Right renal pelvis (tissue), 4 donors: Measurements from ENCODE around the gene TOM1. TPM values are rescaled to one million over a fixed set of nuclear protein-coding genes. Genes with fewer than 3 reads are reported as not detected.

Source experiments
- DNase-seq, 4 donors: peaks; one replicate each; pipeline ENCODE4 v3.0.0-alpha.2; 2013; ENCODE audit warnings: low read depth in 4 of 4, low spot score in 3 of 4, missing footprints in 1 of 4
- polyA plus RNA-seq, 4 donors: library from polyadenylated mRNA; unstranded; fragments of 120-200 nt; gene quantifications; one replicate each; pipeline ENCODE4 v1.2.1, GENCODE V29; 2013; ENCODE audit not compliant: insufficient read length in 4 of 4

The TOM1 gene
- polyA plus RNA-seq, 4 donors, result 33.0 to 45.8 (median 38.7) TPM

DNA sequence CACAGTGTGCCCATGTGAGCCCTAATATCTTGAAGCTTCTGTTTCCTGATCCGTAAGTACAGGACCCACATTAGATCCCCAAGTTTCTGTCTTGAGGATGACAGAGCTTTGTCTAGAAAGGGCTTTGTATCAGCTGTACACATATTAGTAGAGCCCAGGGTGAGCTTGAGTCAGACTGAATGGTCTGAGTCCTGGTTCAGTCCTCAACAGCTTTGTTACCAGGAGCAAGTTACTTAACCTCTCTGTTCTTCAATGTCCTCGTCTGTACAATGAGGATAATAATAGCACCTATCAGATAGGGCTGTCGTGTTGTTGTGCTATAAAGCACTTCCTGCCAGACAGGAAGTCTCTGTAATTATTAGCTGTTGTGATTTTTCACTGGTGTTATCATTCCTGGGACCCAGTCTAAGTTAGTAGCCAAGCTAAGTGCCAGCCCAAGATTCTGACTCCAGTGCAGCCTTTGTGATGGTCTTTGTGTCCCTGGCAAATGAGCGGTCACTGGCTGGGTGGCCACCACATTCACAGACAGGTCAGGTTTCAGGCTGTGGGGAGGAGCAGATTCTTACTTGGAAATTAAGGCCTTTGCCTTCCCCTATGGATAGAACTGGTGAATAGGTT is 6.8 kb downstream of the TOM1 start:
- DNase-seq, result no peak

DNA sequence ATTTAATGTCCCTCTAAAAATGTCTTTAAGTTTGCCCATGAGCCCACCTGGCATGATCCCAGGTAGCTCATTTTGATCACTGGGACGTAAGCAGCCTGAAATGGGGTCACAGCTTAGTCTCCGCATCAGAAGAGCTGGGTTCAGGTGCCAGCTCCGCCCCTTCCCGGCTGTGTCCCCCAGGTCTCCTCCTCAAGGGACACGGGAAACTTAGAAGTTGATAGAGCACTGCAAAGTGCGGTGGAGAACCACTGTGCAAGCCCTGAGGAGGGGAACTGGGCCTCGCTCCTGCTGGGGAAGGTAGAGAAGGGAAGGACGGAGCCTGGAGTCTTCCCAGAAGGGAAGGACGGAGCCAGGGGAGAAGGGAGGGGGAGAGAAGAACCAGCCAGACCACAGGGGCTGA is 7.7 kb downstream of the TOM1 start:
- no peak for DNase-seq

DNA sequence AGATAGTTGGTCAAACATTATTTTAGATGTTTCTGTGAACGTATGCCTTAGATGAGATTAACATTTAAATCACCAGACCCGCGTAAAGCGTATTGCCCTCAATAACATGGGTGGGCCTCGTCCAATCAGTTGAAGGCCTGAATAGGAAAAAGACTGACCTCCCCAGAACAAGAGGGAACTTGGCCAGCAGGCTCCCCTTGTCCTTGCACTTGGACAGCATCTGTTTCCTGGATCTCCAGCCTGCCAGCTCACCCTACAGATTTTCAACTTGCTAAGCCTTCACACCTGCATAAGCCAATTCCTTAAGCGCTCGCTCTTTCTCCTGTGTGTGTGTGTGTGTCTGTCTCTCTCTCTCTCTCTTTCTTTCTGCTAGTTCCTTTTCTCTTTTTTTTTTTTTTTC is 8.2 kb downstream of the TOM1 start:
- DNase-seq, result no peak

DNA sequence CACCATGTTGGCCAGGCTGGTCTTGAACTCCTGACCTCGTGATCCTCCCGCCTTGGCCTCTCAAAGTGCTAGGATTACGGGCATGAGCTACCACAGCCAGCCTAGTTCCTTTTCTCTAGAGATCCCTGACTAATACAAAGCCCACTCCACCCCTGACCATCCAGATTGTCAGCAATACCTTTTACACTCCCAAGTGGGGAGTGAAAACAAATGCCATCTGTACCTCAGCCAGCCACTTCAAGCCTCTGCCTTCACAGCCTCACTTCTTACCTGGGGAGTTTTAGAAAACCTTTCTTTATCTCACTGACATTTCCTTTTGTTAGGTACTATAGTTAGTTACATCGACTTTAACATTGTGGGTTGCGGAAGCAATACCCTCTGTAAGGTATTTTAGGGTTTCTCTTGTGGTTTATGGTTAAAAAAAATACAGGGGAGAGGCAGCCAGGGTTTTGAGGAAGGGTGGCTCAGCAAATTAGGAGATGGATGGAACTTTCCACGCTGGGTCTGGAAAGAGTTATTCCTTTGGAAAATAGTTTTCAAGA is 8.9 kb downstream of the TOM1 start:
- no peak for DNase-seq

DNA sequence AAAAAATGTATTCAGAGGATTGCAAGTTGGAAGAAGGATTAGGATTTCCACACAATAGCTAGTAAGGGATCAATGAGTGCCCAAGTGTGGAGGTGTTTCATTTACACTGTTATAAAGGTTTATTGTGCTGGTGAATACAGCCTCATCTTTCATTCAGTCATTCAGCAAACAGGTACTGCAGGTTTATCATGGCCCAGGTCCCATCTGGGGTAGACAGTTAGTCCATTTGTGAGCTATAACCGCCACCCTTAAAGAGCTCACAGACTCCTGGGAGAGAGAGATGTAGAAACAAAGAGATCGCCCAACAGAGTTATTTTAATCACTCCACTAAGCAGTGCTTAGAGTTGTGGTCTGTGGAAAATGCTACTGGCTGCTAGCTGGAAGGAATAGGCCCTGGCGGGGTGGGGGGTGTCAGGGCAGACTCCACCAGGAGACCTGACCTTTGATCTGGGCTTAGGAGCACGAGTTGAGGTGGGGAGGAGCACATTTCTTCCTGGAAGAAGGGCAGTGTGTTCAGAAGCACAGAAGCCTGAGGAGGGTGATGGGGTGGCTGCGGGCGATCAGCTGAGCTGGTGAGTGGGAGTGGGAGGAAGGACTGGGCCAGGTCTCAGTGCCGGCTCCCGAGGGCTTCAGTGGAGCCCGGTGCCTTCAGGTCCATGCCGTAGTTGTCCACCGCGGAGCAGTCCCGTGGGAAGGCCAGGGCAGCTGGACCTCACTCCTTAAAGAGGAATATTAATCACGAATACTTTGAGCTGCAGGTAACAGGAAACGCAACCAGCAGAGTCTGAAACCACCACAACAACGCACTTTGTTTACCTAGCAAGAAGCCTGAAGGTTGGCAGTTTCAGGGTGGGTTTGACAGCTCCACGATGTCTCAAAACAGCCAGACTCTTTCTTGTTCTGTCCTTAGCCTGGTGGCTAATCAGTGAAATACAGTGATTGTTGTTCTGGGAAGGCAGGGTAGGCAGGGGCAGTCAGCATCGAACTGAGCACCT is 11.2 kb downstream of the TOM1 start:
- DNase-seq, result no peak

DNA sequence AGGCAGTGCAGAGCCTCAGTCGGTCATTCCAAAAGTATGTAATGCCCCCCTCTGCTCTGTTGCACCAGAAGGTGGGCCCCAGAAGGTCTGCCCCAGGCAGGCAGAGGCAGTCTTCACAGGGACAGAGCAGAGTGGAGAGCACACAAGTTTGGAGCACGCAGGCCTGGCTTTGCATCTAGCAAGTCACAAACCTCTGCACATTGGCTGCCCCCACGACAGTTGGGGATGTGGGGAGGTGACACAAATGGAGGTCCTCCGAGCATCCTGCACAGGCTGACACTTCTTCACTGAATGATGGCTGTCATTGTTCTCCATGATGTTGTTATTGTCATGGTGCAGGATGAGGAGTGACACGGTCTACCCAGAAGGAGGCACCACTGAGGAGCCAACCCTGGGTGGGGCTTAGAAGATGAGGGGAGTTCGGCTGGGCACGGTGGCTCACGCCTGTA is 11.9 kb downstream of the TOM1 start:
- no peak for DNase-seq

DNA sequence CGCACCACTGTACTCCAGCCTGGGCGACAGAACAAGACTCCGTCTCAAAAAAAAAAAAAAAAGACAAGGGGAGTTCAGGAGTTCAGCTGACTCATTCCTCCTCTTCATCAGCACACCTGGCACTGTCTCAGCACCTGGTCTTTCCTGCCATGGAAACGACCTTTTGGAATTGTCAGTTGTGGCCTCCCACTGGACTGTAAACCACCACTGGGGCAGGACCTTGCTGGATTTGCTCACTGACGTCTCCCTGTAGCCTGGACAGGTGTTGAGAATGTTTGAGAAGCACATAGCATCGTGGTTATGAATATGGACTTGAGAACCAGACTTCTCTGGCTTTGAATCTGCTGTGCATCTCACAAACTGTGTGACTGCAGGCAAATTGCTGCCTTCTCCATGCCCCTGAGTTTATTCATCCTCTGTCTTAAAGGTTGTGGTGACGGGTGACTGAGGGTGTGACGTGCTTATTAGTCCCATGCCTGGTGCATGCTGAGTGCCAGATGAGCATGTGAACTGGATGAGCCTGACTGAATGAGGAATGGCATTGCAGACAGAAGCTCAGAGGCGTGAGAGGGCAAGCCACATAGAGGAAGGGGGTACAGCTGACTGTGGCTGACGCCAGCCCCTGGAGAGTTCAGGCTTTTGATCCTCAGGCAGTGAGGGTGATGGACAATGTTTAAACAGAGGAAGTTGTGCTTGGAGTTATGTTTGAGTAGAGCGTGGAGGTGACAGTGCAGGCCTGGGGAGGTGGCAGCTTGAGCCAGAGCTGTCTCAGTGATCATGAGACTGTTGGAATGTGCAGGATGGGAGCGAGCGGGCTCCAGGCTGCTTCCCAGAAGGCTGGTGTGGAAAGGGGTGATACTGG is 12.7 kb downstream of the TOM1 start:
- DNase-seq, result no peak

DNA sequence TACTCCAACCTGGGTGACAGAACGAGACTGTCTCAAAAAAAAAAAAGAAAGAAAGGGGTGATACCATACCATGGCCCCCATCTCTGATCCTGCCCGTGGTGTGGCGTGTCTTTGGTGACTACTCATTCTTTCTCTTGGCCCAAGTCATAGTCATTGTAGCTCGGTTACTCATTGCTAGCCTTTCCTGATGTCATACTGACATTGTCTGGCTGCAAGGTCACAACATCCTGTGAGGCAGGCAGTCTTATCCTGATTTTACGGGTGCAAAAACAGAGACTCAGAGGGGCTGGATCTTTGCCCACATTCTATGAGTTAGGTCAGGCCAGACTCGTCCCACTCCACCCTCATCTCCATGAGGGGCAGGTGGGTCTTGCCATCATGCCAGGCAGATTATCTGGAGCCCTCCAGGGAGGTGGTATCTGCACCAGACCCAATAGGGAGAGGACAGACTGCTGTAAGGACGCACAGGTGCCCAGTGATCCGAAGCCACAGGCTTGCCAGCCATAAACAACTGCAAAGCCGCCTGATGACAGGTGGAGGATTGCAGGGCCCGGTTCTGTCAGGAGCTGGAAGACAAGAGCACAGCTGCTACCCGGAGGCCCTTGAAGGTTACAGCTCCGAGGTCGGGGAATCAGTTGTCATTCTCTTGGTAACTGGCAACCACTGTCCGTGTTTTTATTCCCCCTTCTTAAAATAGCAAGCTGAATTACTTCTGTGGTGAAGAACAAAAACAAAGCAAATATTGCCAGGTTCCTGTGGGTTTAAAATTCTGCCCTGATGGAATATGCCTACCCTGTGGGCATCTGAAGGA is 13.8 kb downstream of the TOM1 start:
- no peak for DNase-seq

DNA sequence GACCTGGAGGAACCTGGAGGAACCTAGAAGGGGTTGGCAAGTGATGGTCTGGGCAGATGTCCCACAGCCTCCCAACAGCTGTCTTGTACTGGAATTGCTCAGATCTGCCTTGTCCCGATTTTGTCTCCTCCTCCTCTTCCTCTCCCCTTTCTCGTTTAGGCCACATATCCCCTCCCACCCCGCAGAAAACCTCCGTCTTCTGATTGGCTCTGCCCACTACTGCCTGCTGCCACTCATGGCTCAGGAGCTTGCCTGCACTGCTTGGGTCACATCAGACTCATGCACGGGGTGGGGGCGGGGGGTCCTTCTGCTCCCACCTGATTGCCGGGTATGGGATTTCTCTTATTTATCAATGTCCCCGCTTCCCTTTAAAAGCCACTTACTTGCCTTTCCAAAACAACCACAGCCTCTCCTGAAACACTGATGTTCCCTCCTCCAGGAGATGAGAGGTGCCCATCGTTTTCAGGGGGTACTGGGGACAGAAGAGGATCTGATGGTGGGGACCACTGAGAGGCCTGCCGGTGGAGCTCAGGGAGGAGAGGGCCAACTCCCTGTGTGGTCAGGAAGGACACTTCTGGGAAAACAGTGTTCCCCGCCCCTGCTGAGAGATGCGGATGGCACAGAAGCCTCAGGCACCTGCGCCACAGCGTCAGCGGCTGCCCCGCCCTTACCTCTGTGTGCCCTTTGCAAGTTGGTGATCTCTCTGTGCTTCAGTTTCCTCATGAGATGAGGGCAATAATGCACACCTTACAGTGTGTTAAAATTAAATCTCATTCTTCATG is 14.7 kb downstream of the TOM1 start:
- no peak for DNase-seq

DNA sequence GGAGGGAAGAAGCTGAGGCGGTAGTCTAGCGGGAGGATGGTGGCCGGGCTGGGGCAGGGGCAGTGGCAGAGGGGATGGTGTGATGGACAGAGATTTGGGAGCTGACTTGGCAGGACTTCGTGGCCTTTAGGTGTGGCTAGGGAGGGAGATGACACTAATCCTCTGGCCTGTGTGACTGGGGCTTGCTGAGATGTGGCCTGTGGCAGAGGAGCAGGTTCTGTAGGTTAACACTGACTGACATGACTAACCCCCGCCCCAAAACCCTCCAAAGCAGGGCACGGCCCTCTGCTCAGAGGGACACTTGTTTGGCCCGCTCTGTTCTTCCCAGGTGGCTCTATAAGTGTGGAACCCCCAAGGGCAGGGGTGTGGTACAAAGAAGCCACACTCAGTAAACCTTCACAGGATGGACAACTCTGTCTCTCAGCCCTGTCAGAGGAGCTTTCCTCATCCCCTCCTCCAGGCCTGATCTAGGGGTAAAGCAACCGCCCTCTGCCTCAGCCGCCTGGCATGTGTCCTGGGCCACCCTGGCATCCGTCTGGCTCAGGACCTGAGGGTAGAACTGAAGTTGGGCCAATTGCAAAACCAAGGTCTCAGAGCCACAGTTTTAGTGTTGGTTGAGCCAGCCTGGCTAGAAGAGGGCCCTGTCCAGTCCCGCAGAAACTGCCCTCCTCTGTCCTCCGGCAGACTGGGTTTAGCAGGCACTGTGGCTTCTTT is 15.6 kb downstream of the TOM1 start:
- DNase-seq, result no peak

DNA sequence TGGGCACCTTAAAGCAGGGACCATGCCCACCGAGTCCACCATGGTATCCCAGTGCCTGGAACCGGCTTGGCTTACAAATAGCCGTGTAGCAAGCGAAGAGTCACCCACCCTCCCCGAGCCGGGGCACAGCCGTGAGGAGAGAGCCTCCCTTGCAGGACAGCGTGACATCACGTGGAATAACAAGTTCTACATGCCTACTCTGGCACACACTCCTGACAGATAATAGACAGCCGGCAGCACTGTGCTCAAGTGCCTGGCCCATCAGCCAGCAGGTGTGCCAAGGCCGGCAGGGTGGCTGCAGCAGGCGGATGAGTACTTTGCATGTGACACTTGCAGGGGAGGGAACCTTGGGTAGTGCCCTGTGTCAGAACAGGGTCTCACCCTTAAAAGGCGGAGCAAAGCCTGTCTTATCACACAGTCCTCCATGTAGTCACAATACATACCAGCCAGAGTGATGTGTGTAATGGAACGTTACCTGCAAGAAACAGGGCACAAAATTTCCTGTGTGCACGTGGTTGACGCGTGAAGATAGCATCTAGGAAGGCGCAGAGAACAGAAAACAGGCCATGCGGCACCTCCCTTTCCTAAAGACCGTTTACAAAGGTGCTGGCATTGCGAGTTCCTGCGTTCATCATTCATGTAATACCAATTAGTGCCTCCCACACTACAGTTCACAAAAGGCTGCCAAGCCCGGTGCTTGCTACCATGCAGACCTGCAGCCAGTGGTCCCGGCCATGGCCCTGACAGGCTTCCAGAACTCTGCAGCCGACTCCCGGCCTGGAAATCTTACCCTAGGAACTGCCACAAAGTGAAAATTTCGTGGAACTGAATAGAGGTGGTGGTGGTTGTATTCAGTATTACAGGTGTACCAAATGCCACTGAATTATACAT is 16.4 kb downstream of the TOM1 start:
- DNase-seq, result no peak

DNA sequence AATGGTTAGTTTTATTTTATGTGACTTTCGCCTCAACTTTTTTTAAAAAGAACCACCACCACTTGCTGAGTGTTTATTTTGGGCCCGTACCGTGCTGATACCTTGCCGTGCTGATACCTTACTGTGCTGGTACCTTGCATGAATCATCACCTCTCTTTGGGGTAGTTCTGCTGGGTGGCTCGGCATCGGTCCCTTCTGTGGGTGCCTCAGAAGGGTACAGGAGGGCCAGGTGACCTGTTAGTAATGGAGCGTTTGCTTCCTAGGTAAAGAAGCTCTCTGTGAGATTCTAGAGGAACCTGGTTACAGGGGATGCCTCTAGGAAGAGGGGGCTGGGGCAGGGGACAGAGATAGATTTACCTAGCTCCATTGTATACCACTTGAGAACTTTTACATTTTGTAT is 17.1 kb downstream of the TOM1 start:
- DNase-seq, result no peak

DNA sequence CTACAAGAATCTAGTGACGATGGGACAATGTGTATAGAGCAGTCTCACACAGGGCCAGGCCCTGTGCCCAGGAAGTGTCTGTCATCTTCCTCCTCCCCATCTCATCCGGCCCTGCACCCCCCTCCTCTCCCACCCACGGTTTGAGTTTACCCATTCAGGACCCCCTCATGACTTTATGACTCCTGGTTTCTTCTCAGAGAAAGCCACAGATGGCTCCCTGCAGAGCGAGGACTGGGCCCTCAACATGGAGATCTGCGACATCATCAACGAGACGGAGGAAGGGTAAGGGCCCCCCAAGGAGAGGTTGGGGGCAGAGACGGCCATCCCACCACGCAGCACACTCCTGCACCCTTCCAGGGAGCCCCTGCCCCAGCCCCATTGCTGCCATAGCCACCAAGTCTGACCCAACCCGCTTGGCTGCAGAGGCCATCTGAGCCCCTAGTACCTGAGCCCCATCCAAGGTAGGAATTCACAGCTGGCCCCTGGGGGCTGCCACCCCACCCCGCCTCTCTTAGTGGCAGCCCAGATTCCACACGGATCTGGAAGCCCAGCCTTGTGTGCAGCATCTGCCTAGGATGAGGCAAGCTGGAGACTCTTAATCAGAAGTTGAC is 18.1 kb downstream of the TOM1 start:
- DNase-seq, result no peak

DNA sequence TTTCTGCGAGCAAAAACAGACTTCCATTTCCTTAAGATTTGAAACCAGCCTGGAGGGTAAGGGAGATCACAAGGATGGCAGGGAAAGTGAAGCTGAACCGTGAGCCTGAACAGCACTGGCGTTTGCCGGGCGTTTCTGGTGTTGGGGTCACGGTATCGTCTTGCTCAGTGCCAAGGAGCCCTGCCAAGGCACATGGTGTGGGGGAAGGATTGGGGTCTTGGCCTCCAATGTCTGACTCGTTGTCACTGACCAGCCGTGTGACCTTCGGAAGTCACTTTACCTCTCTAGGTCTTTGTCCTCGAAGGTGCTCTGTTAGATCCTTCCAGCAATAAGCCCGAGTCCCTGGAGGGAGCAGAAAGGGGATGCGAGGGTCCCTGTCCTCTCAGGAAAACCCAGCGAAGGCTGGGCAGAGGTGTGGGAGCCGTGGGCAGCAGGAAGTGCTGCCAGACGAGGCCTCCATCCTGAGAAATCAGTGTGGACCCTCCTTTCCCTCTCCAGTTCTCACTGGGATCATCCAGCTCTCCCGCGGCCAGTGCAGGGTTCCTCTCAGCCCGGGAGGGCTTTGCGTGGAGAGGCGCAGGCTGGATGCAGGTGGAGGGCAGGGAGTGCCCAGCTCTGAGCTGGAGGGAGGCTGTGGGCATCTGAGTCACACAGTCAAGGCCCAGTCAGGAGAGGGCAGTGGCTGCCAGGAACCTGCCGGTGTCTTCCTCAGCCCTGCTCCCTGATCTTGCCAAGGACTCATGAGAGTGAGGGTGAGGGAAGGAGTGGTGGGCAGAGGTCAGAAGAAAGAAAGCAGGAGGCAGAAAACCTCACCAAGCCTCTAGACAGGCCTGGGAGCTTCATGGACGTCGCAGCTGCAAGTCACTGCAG is 18.9 kb downstream of the TOM1 start:
- no peak for DNase-seq

DNA sequence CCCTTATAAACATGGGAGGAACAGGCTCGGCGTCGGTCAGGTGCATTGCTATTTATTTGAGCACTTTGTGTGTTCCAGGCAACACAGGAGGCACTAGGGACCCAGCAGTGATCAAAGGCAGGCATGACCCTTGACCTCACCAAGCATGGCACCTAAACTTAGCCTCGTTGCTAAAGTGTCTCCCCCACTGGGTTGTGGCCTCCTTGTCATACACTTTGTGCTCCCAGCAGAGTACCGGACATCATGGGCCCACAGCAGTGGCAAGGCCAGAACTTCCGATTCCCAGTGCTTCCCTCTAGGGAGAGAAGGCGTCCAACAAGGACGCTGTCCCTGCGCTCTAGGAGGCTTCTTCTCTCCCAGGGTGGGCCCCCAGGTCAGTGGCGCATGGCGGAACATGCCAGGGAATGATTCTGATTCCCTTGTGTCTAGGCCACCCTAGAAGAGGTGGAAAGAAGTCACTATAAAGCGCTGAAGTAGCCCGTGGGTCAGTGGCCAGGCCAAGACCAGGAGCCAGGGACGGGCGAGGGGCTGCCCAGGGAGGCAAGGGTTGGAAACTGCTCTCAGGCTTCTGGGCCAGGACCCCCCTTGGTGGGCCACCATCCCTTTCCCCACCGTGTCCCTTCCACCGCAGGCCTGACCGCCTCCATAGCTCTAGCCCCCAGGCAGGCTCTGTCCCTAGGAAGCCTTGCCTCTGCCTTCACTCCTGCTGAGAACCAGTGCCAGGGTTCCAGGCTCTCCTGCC is 19.7 kb downstream of the TOM1 start:
- DNase-seq, result no peak
